ENCODE data around the gene WDR93. TPM values are rescaled to one million over a fixed set of nuclear protein-coding genes. Genes with fewer than 3 reads are reported as not detected.

The WDR93 gene
- total RNA-seq, 1 donor from 2014 or later: not detected

- intact Hi-C loops (cut with DNase I): no loop called here
- DNase-seq (ENCODE audit: extremely low spot score in 2 of 2): no peak
- peak overlapping the region; percentile 31 for H3K27ac ChIP-seq
- no peaks in the 10 kb centered on the region for H3K36me3 ChIP-seq
- no peaks in the 10 kb centered on the region for H3K9me3 ChIP-seq
- H3K27me3 ChIP-seq: no peaks in the 10 kb centered on the region
- H3K4me3 ChIP-seq: no peak overlapping the region
- no peak for TF ChIP-seq CTCF (IDR thresholded peaks at IDR 0.05)
- peak in 1 of 2 donors; percentile 47 for TF ChIP-seq POLR2AphosphoS5 (IDR thresholded peaks at IDR 0.05; ENCODE audit: insufficient read depth in 1 of 2, low read depth in 1 of 2)
- H3K4me1 ChIP-seq: peaks cover 17% of the 10 kb centered on the region
Observed at GRCh38 chr15:89662893-89663626, 27.6 kb upstream of the WDR93 start.

GRCh38 chr15:89664441-89665350, 25.9 kb upstream of the WDR93 start:
- Histone ChIP-seq H3K27ac (peak overlapping the region; percentile 81), H3K4me1 (peaks cover 17% of the 10 kb centered on the region), H3K36me3 (no peaks in the 10 kb centered on the region), H3K4me3 (peak overlapping the region; percentile 38 to 60), H3K9me3 (no peaks in the 10 kb centered on the region), H3K27me3 (no peaks in the 10 kb centered on the region)
- TF ChIP-seq POLR2A (IDR thresholded peaks at IDR 0.05) (no peak), CTCF (IDR thresholded peaks at IDR 0.05) (no peak), POLR2AphosphoS5 (IDR thresholded peaks at IDR 0.05; ENCODE audit: insufficient read depth in 1 of 2, low read depth in 1 of 2) (no peak)
- no peak for DNase-seq (ENCODE audit: extremely low spot score in 2 of 2)
- intact Hi-C loops (cut with DNase I): no loop called here

- peak overlapping the region; percentile 81 for H3K27ac ChIP-seq
- no peaks in the 10 kb centered on the region for H3K36me3 ChIP-seq
- peaks cover 17% of the 10 kb centered on the region for H3K4me1 ChIP-seq
- peak overlapping the region; percentile 38 to 60 for H3K4me3 ChIP-seq
- intact Hi-C loops (cut with DNase I): no loop called here
- peak in 1 of 2 donors; percentile 64 for DNase-seq (ENCODE audit: extremely low spot score in 2 of 2)
- no peak for TF ChIP-seq POLR2A (IDR thresholded peaks at IDR 0.05)
- TF ChIP-seq POLR2AphosphoS5 (IDR thresholded peaks at IDR 0.05; ENCODE audit: insufficient read depth in 1 of 2, low read depth in 1 of 2): peak in 1 of 2 donors; percentile 40
- no peaks in the 10 kb centered on the region for H3K27me3 ChIP-seq
- H3K9me3 ChIP-seq: no peaks in the 10 kb centered on the region
Observed at GRCh38 chr15:89665449-89666181, 25.0 kb upstream of the WDR93 start.

- DNase-seq (ENCODE audit: extremely low spot score in 2 of 2): no peak
- Histone ChIP-seq H3K27me3 (no peaks in the 10 kb centered on the region), H3K9me3 (no peaks in the 10 kb centered on the region), H3K27ac (peak overlapping the region; percentile 81), H3K36me3 (no peaks in the 10 kb centered on the region), H3K4me1 (peaks cover 18% of the 10 kb centered on the region), H3K4me3 (peak overlapping the region; percentile 38 to 60)
- TF ChIP-seq POLR2AphosphoS5 (IDR thresholded peaks at IDR 0.05; ENCODE audit: insufficient read depth in 1 of 2, low read depth in 1 of 2) (no peak), POLR2A (IDR thresholded peaks at IDR 0.05) (no peak), CTCF (IDR thresholded peaks at IDR 0.05) (no peak)
- intact Hi-C loops (cut with DNase I): no loop called here
Observed at GRCh38 chr15:89666184-89666857, 24.3 kb upstream of the WDR93 start.

All from vagina (tissue), 2 donors.